Measurements from ENCODE around the gene MOXD1.
"Not testable (repeated sequence)": the region's sequence is repeated elsewhere in the genome, so short reads cannot be mapped to it uniquely, and the experiment has no call there.

MOXD1 gene

DNA sequence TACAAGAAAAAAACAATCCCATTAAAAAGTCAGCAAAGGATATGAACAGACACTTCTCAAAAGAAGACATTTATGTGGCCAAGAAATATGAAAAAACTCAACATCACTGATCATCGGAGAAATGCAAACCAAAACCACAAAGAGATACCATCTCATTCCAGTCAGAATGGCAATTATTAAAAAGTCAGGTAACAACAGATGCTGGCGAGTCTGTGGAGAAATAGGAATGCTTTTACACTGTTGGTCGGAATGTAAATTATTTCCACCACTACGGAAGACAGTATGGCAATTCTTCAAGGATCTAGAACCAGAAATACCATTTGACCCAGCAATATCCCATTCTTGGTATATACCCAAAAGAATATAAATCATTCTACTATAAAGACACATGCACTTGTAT, 91.1 kb downstream of the MOXD1 start:
- not testable (repeated sequence) for H3K9ac ChIP-seq (ENCODE audit: low read depth, low read length); H3K36me3 ChIP-seq (ENCODE audit: insufficient read depth, low read length); H3K27me3 ChIP-seq (ENCODE audit: insufficient read depth, low read length); H3K4me1 ChIP-seq (ENCODE audit: insufficient read depth, low read length); H3K4me3 ChIP-seq (ENCODE audit: low read length); H3K9me3 ChIP-seq (ENCODE audit: insufficient read depth, low read depth, low read length); H3K27ac ChIP-seq (ENCODE audit: low read depth, low read length)
- 94% methylated on average over 4 of the region's 4 CpGs for WGBS

DNA sequence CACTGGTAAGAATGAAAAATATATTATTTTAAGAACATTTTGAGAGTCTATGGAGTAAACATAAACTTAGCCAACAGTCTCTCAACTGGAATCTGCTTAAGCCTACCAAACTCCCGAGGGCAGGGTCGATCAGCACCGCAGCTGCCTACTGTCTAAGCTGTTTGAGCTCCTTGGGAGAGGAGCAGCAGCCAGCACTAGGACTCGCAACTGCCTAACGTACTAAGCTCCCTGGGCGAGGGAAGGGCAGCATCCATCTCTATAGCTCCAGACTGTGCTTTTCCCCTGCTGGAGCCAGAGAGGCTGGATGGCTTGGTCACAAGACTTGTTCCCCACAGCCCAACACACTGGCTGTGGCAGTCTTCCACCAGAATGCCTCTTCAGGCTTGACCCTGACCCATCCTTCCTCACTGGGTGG, 96.4 kb downstream of the MOXD1 start:
- H3K9ac ChIP-seq (ENCODE audit: low read depth, low read length), result no peak overlapping the region
- WGBS, result 93% methylated on average over 6 of the region's 6 CpGs
- H3K27me3 ChIP-seq (ENCODE audit: insufficient read depth, low read length), result no peaks in the 10 kb centered on the region
- H3K9me3 ChIP-seq (ENCODE audit: insufficient read depth, low read depth, low read length), result no peaks in the 10 kb centered on the region
- no peaks in the 10 kb centered on the region for H3K36me3 ChIP-seq (ENCODE audit: insufficient read depth, low read length)
- no peak overlapping the region for H3K4me3 ChIP-seq (ENCODE audit: low read length)
- H3K27ac ChIP-seq (ENCODE audit: low read depth, low read length), result no peak overlapping the region
- H3K4me1 ChIP-seq (ENCODE audit: insufficient read depth, low read length), result no peaks in the 10 kb centered on the region

DNA sequence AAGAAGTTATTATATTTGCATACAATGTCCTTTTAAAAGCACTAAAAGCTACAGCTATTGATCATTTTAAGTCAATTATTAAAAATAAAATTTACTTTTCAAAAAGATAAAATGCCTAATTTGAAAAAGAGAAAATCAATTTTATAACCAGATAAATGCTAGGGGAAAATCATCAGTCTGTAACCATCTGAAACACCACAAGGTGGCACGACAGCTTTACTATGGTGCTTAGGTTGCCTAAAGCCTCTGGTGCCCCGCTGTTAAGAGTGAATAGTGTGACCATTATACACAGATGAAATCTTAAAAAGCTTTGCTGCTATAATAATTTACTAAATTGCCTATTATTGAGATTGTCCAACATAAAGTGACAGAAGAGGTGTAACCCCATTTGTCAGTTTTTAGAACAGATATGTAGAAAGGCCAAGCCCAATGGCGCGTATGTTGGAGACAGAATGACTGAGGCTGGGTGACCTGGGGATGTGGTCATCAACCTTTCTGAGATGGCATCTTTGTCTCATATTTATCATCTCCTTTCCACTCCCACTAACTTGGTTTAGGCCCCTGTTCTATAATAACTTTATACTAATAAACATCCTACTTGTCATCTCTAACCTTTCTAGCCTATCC, 100.8 kb downstream of the MOXD1 start:
- Histone ChIP-seq H3K36me3 (ENCODE audit: insufficient read depth, low read length) (no peaks in the 10 kb centered on the region), H3K4me1 (ENCODE audit: insufficient read depth, low read length) (no peaks in the 10 kb centered on the region), H3K9me3 (ENCODE audit: insufficient read depth, low read depth, low read length) (no peaks in the 10 kb centered on the region), H3K27ac (ENCODE audit: low read depth, low read length) (no peak overlapping the region), H3K27me3 (ENCODE audit: insufficient read depth, low read length) (no peaks in the 10 kb centered on the region), H3K9ac (ENCODE audit: low read depth, low read length) (no peak overlapping the region), H3K4me3 (ENCODE audit: low read length) (no peak overlapping the region)
- WGBS, result 58% methylated on average over 3 of the region's 4 CpGs

DNA sequence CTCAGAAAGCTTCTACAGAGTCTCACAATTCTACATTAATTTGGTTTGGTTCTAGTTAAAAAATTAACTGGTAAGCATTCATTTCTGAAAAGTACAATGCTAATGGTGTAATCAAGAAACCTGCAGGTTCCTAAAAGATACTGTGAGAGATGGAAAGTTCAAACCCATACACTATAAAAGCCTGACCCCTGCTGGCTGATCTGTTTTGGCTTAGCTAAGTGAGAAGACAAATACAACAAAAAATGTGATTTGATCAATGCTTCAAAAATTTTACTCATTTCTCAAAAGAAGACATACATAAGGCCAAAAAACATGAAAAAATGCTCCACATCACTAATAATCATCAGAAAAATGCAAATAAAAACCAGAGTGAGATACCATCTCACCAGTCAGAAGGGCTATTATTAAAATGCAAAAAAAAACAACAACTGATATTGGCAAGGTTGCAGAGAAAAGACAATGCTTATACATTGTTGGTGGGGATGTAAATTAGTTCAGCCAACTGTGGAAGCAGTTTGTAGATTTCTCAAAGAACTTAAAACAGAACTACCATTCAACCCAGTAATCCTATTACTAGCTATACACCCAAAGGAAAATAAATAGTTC, 102.8 kb downstream of the MOXD1 start:
- H3K4me1 ChIP-seq (ENCODE audit: insufficient read depth, low read length), result no peaks in the 10 kb centered on the region
- H3K4me3 ChIP-seq (ENCODE audit: low read length), result no peak overlapping the region
- H3K27me3 ChIP-seq (ENCODE audit: insufficient read depth, low read length), result no peaks in the 10 kb centered on the region
- H3K9ac ChIP-seq (ENCODE audit: low read depth, low read length), result no peak overlapping the region
- H3K9me3 ChIP-seq (ENCODE audit: insufficient read depth, low read depth, low read length), result no peaks in the 10 kb centered on the region
- H3K27ac ChIP-seq (ENCODE audit: low read depth, low read length), result no peak overlapping the region
- no peaks in the 10 kb centered on the region for H3K36me3 ChIP-seq (ENCODE audit: insufficient read depth, low read length)

DNA sequence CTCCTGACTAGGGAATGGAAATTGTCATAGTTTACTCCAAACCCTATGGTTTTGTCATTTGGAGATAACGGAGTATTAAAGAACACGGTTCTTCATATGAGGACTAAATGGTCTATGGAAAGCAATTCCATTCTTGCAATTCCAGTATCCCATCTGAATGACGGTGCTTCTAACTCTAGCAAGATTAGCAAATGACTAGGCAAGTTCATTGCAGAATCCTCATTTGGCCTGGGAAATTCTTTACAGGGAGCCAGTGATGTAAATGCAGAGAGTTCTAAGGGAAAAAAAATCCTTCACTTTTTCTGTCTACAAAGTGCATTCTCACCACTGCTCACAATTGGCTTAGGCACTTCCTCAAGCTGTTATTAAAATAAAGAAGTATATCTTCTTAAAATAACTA, 111.5 kb downstream of the MOXD1 start:
- Histone ChIP-seq H3K4me1 (ENCODE audit: insufficient read depth, low read length) (no peaks in the 10 kb centered on the region; the same call in 1 of the 2 replicates), H3K27ac (ENCODE audit: low read depth, low read length) (no peak overlapping the region), H3K4me3 (ENCODE audit: low read length) (no peak overlapping the region), H3K36me3 (ENCODE audit: insufficient read depth, low read length) (no peaks in the 10 kb centered on the region), H3K9me3 (ENCODE audit: insufficient read depth, low read depth, low read length) (no peaks in the 10 kb centered on the region), H3K9ac (ENCODE audit: low read depth, low read length) (no peak overlapping the region), H3K27me3 (ENCODE audit: insufficient read depth, low read length) (no peaks in the 10 kb centered on the region)
- 79% methylated on average over 3 of the region's 3 CpGs for WGBS

DNA sequence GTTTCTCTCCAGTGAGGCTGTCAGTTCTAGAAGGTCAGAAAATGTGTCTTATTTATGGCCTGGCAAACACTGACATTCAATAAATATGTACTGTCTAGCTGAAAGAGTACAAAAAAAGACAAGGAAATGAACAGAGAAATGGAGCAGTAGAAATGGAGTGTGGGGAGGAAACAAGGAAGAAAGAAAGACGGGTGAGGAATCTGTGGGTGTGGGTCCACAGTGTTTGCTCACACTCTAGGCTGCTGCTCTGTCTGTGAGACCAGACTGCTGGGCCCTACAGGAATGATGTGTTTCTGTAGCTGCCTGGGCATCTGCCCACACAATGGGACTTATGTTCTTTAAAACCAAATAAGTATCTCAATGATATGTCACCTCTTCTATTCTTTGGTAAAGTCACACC, 114.2 kb downstream of the MOXD1 start:
- Histone ChIP-seq H3K4me3 (ENCODE audit: low read length) (no peak overlapping the region), H3K4me1 (ENCODE audit: insufficient read depth, low read length) (no peaks in the 10 kb centered on the region; the same call in 1 of the 2 replicates), H3K27ac (ENCODE audit: low read depth, low read length) (no peak overlapping the region), H3K9me3 (ENCODE audit: insufficient read depth, low read depth, low read length) (no peaks in the 10 kb centered on the region), H3K36me3 (ENCODE audit: insufficient read depth, low read length) (no peaks in the 10 kb centered on the region), H3K27me3 (ENCODE audit: insufficient read depth, low read length) (no peaks in the 10 kb centered on the region), H3K9ac (ENCODE audit: low read depth, low read length) (no peak overlapping the region)
- WGBS, result 85% methylated on average over 1 of the region's 1 CpG

DNA sequence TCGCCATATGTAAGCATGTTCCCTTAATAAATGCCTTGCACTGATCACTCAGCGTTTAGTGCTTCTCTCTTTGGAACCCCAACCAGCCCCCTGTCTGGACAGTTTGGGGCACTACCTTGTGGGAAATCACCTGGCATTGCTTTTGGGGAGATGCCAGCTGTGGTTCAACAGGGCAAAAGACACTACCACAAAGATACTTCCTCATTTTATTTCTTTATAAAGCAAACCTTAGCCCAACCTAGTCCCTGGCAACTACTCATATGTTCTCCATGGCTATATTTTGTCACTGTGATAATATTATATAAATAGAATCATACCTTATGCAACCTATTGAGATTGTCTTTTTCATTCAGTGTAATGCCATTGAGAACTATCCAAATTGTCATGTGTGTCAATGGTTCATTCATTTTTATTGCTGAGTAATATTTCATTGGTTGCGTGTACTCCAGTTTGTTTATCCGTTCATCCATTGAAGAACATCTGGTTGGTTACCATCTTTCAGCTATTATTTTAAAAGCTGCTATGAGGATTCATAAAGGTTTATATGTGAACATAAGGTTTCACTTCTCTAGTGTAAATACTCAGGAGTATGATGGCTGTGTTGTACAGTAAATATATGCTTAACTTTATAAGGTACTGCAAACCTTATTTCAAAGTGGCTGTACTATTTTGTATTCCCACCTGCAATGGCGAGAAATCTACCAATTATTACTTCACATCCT, 114.8 kb downstream of the MOXD1 start:
- H3K27me3 ChIP-seq (ENCODE audit: insufficient read depth, low read length), result no peaks in the 10 kb centered on the region
- WGBS, result 93% methylated on average over 5 of the region's 5 CpGs

DNA sequence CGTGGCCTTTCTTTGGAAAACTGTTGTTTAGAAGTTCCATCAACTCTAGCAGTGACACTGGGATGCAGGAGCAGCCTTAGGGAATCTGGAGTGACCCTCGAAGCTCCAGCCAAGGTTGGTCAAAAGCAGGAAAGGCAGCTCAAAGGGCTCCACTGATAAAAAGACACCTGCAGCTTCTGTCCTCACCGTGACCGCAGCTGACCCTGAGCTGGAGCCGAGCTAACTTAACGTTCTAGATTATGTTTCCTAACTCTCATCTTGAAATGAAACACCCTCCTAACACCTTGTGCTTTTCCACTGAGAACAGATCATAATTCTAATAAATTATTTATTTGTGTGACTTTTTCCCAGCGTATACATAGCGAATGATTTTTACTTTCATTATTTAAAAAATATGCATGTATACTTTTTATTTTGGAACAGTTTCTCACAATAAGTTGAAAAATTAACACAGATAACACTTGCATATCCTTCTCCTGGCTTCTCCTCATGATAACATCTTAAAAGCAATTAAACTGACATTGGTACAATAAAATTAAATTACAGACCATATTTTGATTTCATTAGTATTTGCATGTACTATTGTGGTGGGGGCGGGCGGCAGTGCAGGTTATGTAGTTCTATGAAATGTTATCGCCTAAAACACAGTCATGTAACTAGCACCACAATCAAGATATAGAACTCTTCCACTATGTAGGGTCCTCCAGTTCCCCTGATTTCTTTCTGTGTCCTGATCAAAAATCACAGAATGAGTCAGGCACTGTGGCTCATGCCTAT, 116.1 kb downstream of the MOXD1 start:
- 87% methylated on average over 7 of the region's 11 CpGs for WGBS
- H3K4me3 ChIP-seq (ENCODE audit: low read length), result no peak overlapping the region

More for the DNA sequence above, 114.8 kb downstream of the MOXD1 start:
- no peaks in the 10 kb centered on the region for H3K36me3 ChIP-seq (ENCODE audit: insufficient read depth, low read length)
- H3K27ac ChIP-seq (ENCODE audit: low read depth, low read length), result no peak overlapping the region
- no peak overlapping the region for H3K9ac ChIP-seq (ENCODE audit: low read depth, low read length)
- no peak overlapping the region for H3K4me3 ChIP-seq (ENCODE audit: low read length)
- no peaks in the 10 kb centered on the region; the same call in 1 of the 2 replicates for H3K4me1 ChIP-seq (ENCODE audit: insufficient read depth, low read length)
- H3K9me3 ChIP-seq (ENCODE audit: insufficient read depth, low read depth, low read length), result no peaks in the 10 kb centered on the region

DNA sequence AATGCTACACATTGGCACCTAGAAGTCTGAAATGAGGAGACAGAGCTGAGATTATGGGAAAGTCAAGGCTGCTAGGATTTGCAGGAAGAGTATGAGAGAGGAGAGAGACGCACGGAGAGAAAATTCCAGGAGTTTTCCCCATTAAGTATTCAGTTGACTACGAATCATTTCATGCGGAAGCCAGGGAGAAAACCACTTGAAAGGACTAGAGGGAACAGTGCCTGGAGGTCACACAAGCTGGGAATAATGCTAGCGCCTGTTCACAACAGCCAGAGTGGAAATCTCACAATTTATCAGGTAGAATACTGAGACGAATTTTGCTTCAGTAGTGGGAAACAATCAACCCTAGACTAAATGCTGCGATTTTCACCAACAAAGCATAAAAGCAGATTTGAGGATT, 118.6 kb downstream of the MOXD1 start:
- H3K4me3 ChIP-seq (ENCODE audit: low read length), result no peak overlapping the region
- 96% methylated on average over 7 of the region's 7 CpGs for WGBS
- no peaks in the 10 kb centered on the region for H3K27me3 ChIP-seq (ENCODE audit: insufficient read depth, low read length)
- H3K9me3 ChIP-seq (ENCODE audit: insufficient read depth, low read depth, low read length), result no peaks in the 10 kb centered on the region
- H3K36me3 ChIP-seq (ENCODE audit: insufficient read depth, low read length), result no peaks in the 10 kb centered on the region
- H3K9ac ChIP-seq (ENCODE audit: low read depth, low read length), result no peak overlapping the region
- no peaks in the 10 kb centered on the region for H3K4me1 ChIP-seq (ENCODE audit: insufficient read depth, low read length)
- no peak overlapping the region for H3K27ac ChIP-seq (ENCODE audit: low read depth, low read length)

More for the DNA sequence above, 116.1 kb downstream of the MOXD1 start:
- Histone ChIP-seq H3K9ac (ENCODE audit: low read depth, low read length) (no peak overlapping the region), H3K4me1 (ENCODE audit: insufficient read depth, low read length) (no peaks in the 10 kb centered on the region; the same call in 1 of the 2 replicates), H3K9me3 (ENCODE audit: insufficient read depth, low read depth, low read length) (no peaks in the 10 kb centered on the region), H3K27me3 (ENCODE audit: insufficient read depth, low read length) (no peaks in the 10 kb centered on the region), H3K36me3 (ENCODE audit: insufficient read depth, low read length) (no peaks in the 10 kb centered on the region), H3K27ac (ENCODE audit: low read depth, low read length) (no peak overlapping the region)

DNA sequence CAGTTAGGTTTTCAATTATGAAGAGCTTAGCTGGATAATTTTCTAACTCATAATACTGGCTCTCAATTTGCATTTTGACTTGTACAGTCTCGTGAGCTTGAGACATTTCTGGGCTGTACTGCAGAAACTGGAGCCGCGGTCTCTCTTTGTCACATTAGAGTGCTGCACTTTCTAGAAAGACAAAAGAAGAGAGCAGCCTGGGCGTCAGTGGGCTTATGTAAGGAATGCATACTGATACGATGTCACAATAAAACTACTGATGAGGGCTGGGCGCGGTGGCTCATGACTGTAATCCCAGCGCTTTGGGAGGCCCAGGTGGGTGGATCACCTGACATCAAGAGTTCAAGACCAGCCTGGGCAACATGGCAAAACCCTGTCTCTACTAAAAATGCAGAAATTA, 120.8 kb downstream of the MOXD1 start:
- Histone ChIP-seq H3K4me1 (ENCODE audit: insufficient read depth, low read length) (no peaks in the 10 kb centered on the region), H3K27ac (ENCODE audit: low read depth, low read length) (no peak overlapping the region), H3K27me3 (ENCODE audit: insufficient read depth, low read length) (no peaks in the 10 kb centered on the region), H3K4me3 (ENCODE audit: low read length) (no peak overlapping the region), H3K9me3 (ENCODE audit: insufficient read depth, low read depth, low read length) (no peaks in the 10 kb centered on the region), H3K9ac (ENCODE audit: low read depth, low read length) (no peak overlapping the region), H3K36me3 (ENCODE audit: insufficient read depth, low read length) (no peaks in the 10 kb centered on the region)
- 93% methylated on average over 8 of the region's 8 CpGs for WGBS

DNA sequence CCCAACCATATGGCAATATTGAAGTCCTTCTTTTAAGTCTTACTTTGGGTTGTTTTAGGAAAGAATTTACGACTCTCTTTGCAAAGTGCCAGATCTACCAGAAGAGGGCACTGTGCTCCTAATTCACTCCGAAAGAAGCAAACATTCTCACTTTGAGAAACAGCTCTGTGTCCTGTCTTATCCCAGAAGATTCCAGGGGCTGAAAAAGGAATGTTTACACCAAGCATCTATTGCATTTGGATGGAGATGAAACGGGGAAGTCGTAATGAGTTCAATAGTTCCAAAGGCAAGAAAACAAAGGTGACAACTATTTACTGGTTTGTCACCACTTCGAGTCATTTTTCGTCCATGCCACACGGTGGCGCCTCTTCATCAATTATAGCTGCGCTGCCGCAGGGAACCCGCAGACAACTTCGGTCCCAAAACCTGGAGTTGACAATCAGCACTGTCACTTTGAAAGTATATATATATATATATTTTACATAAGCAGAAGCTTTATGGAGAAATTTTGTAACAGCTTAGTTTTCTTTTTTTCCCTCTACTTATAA, 121.6 kb downstream of the MOXD1 start:
- Histone ChIP-seq H3K27me3 (ENCODE audit: insufficient read depth, low read length) (no peaks in the 10 kb centered on the region), H3K4me3 (ENCODE audit: low read length) (peak overlapping the region; percentile 65), H3K27ac (ENCODE audit: low read depth, low read length) (no peak overlapping the region), H3K36me3 (ENCODE audit: insufficient read depth, low read length) (no peaks in the 10 kb centered on the region), H3K9ac (ENCODE audit: low read depth, low read length) (0 out of 2 replicates have a peak overlapping the region, but pooled peaks have one; percentile 34), H3K9me3 (ENCODE audit: insufficient read depth, low read depth, low read length) (no peaks in the 10 kb centered on the region), H3K4me1 (ENCODE audit: insufficient read depth, low read length) (no peaks in the 10 kb centered on the region)
- WGBS, result under 1% methylated on average over 11 of the region's 12 CpGs
